Cardiac fibroblast (primary cell): Measurements from ENCODE around the gene ATP6AP1.
A peak's percentile ranks its signal among the peaks of the same experiment; 100 is the strongest.

Experiments used
- DNase-seq, 2 donors: peaks; one replicate each; pipeline versions ENCODE4 v3.0.0 to v3.0.0-alpha.2; 2010; ENCODE audit warnings: low read depth in 2 of 2
- H3K4me3 ChIP-seq, 2 donors: replicated peaks in 1 of 2; 1 replicate in 1 of 2; 2 replicates in 1 of 2; pipeline ENCODE4 v1.5.1; 2011; ENCODE audit warnings: low read depth in 2 of 2, low read length in 2 of 2, mild to moderate bottlenecking in 2 of 2, moderate library complexity in 1 of 2
- TF ChIP-seq, protein P1 (sequence below): IDR thresholded peaks from one replicate; pipeline ENCODE4 v1.5.1; 2011; ENCODE audit warnings: low read depth, mild to moderate bottlenecking, low read length, inconsistent platforms

ATP6AP1 gene

DNA sequence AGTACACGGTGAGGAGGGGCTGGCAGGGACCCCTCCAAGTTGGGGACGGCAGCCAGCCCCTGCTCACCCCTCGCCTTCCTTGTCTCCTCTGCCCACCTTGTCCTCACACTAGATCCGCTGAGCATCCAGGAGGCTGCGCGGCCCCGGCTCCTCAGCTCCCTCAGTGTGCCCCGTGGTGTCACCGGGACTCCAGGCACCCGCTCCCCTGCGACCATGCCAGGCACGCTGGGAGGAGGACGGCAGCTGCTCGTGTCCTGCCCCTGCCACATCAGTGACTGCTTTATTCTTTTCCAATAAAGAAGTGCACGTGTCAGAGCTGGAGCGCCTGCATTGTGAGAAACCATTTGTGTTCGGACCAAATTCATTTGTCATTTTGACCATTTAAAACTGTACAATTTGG lies 21.8 kb downstream of the ATP6AP1 start:
- DNase-seq = no peak
- no peak overlapping the region for H3K4me3 ChIP-seq
- TF ChIP-seq, protein P1, sequence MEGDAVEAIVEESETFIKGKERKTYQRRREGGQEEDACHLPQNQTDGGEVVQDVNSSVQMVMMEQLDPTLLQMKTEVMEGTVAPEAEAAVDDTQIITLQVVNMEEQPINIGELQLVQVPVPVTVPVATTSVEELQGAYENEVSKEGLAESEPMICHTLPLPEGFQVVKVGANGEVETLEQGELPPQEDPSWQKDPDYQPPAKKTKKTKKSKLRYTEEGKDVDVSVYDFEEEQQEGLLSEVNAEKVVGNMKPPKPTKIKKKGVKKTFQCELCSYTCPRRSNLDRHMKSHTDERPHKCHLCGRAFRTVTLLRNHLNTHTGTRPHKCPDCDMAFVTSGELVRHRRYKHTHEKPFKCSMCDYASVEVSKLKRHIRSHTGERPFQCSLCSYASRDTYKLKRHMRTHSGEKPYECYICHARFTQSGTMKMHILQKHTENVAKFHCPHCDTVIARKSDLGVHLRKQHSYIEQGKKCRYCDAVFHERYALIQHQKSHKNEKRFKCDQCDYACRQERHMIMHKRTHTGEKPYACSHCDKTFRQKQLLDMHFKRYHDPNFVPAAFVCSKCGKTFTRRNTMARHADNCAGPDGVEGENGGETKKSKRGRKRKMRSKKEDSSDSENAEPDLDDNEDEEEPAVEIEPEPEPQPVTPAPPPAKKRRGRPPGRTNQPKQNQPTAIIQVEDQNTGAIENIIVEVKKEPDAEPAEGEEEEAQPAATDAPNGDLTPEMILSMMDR = no peak

DNA sequence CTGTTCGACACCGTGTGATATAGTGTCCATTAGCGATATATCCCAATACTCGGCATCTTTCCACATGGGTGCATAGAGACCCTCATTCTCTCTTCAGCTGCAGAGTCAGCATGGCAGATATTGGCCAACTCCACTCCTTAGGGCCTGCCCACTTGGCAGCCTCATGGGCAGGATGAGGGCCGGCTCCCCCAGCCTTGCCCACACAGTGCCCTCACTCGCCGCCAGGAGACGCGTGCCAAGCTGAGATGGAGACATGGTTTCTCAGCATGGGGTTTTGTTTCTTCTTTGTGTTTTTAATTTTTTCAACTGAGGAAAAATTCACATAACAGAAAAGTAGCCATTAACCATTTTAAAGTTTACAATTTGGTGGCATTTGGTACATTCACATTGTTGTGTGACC lies 24.3 kb downstream of the ATP6AP1 start:
- no peak overlapping the region for H3K4me3 ChIP-seq
- no peak for DNase-seq
- TF ChIP-seq, protein P1 = no peak

DNA sequence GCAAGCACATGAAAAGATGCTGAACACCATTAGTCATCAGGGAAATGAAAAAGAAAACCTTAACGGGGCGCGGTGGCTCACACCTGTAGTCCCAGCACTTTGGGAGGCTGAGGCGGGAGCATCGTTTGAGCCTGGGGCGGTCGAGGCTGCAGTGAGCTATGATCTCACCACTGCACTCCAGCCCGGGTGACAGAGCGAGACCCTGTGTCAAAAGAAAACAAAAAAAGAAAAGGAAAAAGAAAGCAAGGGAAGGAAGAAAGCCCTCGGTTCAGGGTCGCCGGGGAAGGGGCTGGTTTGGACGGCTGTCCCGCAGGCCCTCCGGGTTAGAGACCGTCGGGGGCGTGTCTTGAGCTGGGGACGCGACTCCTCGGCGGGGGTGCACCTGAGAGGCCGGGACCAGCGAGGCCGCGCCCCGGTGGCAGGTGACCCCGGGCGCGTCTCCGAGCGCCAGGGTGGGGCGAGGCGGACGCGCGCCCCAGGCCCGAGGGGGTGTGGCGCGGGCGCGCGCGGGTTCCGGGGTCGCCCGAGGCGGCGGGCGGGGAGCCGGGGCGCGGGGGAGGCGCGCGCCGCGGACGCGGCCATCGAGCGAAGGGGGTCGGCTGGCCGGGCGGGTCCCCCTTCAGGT lies 29.1 kb downstream of the ATP6AP1 start:
- peak in 1 of 2 donors; percentile 29 for DNase-seq
- H3K4me3 ChIP-seq = peak overlapping the region; percentile 46 to 55
- TF ChIP-seq, protein P1 = no peak

DNA sequence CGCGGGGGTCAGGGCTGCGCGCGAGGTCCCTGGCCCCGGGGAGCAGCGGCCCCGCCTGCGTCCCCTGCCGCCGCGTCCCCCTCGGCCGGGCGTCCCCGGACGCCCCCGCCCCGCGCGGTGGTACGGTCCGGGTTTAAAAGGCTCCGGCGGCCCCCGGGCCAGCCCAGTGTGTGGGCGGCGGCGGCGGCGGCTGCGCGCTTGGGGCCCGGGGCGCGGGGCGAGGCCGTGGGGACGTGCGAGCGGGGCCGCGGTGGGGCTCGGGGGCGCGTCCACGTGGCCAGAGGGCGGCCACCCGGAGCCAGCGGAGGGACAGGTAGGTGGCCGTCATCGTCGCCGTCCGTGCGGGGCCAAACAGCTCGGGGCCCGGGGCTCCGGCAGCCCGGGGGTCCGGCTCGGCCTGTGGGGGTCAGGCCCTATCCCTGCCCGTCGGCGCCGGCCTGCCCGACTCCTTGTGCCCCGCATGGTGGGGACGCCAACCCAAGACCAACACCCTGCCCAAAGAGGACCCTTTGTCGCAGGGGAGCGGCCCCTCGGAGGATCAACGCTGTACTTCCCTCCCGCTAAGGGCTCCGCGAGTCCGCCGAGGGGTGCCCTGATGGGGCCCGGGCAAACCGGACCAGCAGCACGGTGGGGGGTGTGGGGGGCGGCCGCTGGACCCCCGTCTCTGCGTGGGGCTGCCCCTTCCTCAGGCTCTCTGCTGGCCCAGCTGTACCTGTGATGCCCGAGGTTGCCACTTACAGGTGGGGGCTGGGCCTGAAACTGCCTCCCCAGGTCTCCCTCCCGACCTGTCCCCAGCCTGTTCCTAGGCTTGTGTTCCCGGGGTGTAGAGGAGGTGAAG lies 29.9 kb downstream of the ATP6AP1 start, which contains the start of gene PLXNA3:
PLXNA3 (plus strand) TSS at position 166 of the 838 bp plus-strand sequence. CDS start 1,903 bp downstream, outside the sequence.
- TF ChIP-seq, protein P1 = no peak
- H3K4me3 ChIP-seq = peak within 1 kb of the TSS; percentile 72
- DNase-seq = peak in 1 of 2 donors; percentile 54

DNA sequence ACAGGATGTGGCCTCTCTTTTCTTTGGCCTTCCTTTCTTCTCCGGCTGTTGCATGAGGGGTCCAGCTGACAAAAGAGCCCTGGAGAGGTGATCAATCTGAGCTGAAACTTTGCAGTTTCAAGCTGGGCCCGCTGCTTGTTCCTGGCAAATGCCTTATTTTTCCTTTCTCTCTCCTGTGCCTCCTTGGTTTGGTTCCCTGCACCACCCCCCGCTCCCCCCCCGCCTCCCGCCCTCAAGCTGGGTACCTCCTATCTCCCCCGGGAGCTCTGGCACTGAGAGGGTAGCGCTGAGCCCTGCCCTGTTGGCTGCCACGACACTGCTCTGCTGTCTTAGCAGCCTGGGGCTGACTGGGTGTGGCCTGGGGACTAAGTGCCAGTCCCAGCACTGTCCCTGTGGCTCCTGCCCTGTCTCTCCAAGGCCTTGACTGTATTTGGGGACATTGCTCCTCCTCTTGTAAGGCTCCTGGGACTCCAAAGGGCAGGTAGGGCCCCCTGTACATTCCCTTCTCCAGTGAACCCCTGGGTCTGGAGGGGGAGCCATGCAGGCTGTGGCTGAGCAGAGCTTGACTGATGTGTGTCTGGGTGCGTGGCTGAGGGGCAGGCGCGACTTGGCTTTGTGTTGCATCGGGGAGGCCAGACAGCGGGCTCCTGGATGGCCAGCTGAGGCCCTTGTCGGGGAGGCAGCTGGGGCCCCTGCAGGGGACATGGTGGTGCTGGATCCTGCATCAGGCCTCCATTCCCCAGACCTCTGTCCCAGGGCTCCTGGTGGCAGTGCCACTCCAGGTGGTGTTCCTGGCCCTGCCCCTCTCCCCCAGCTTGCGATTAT lies 30.7 kb downstream of the ATP6AP1 start:
- DNase-seq = no peak
- H3K4me3 ChIP-seq = peak overlapping the region; percentile 72
- TF ChIP-seq, protein P1 = no peak

DNA sequence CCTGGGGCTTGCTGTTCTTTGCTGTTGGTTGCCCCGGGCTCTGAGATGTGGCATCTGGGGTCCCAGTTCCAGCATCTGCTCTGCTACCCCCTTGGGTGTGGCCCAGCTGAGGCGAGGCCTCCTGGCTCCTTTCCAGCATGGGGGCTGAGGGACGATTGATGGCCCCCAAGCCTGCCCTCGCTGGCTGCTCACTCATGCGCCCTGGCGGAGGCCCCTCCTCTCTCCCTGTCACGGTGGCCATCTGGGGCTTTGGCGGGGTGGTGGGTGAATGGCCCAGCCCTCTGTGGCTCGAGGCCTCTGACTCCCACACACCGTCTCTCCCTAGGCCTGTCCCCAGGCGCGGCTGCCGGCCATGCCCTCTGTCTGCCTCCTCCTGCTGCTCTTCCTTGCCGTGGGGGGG lies 31.4 kb downstream of the ATP6AP1 start:
- peak overlapping the region; percentile 72 for H3K4me3 ChIP-seq
- DNase-seq = no peak
- TF ChIP-seq, protein P1 = no peak
